Progenitor cell of endocrine pancreas (in vitro differentiated cells): ENCODE results near the gene RGL3. TPM values are rescaled to one million over a fixed set of nuclear protein-coding genes. Genes with fewer than 3 reads are reported as not detected.
"Not testable (repeated sequence)": the region's sequence is repeated elsewhere in the genome, so short reads cannot be mapped to it uniquely, and the experiment has no call there.

Source experiments
- DNase-seq: peaks from one replicate; pipeline ENCODE4 v3.0.0; 2021; ENCODE audit warnings: low spot score; ENCODE audit not compliant: unreplicated experiment
- H3K27ac Mint-ChIP-seq: 2 replicates; pipeline ENCODE4 v1.8.0; 2021; ENCODE audit warnings: mild to moderate bottlenecking, moderate library complexity, mixed read lengths
- H3K27me3 Mint-ChIP-seq: 2 replicates; pipeline ENCODE4 v1.8.0; 2021; ENCODE audit warnings: mixed read lengths
- H3K36me3 Mint-ChIP-seq: 2 replicates; pipeline ENCODE4 v1.8.0; 2022; ENCODE audit warnings: mixed read lengths; ENCODE audit not compliant: insufficient read depth
- H3K4me1 Mint-ChIP-seq: 2 replicates; pipeline ENCODE4 v1.8.0; 2021; ENCODE audit warnings: low read depth, mixed read lengths
- H3K4me3 Mint-ChIP-seq: 2 replicates; pipeline ENCODE4 v1.8.0; 2021; ENCODE audit warnings: low read depth, mild to moderate bottlenecking, moderate library complexity, mixed read lengths
- H3K9me3 Mint-ChIP-seq: 2 replicates; pipeline ENCODE4 v1.8.0; 2021; ENCODE audit warnings: low read depth, mixed read lengths
- total RNA-seq: library from RNA; stranded (reverse); gene quantifications from 2 replicates; pipeline ENCODE4 v1.2.1, GENCODE V29; 2021
- TF ChIP-seq, protein P1 (sequence below): fragments of 200-600 bp; sonication (generic); IDR thresholded peaks from one replicate; pipeline ENCODE4 v1.5.0; 2021; ENCODE audit warnings: antibody characterized with exemption, mild to moderate bottlenecking; ENCODE audit not compliant: unreplicated experiment

Gene RGL3
- total RNA-seq, 1 donor from 2014 or later, result 284 TPM

DNA sequence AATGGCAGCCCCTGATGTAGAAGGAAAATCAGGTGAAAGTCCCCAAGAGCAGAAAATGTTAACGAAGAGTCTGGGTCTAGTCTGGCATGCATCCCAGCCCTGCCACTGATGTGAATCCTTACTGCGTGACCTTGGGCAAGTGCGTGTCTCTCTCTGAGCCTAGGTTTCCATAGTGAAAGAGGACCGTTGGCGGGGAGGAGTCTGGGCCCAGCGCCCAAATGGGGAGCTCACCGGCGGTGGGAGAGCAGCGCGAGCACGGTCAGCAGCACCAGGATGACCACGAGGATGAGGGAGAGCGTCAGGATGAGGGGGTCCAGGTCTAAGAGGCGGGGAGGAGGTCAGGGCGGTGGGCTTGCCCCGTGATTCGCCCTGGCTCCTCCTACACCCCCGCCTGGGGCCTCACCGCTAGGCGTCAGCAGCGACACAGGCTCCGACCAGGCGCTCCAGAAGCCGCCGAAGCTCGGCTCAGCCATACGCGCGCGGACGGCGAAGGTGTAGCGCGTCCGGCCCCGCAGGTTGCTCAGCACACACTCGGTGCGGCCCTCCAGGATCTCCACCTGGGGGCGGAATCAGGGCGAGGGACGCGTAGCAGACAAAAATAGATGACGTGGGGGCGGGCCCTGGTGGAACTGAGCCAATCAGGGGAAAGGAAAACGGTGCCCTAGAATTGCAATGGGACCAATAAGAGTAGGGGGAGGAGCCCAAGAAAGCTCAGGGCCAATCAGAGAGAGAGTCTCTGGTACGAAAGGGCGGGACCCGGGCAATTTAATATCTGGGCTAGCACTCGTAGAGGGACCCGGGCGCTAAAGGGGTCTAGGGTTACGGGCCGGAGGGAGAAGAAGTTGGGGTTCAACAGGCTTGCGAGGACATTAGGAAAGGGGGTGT lies 38.2 kb downstream of the RGL3 start:
- Mint-ChIP-seq H3K9me3 (no peaks in the 10 kb centered on the region), H3K27me3 (peaks cover 11% of the 10 kb centered on the region), H3K27ac (peak overlapping the region; percentile 96), H3K4me1 (peaks cover 12% of the 10 kb centered on the region), H3K36me3 (peaks cover 3% of the 10 kb centered on the region), H3K4me3 (peak overlapping the region; percentile 77)
- peak; percentile 95 for DNase-seq
- TF ChIP-seq, protein P1, sequence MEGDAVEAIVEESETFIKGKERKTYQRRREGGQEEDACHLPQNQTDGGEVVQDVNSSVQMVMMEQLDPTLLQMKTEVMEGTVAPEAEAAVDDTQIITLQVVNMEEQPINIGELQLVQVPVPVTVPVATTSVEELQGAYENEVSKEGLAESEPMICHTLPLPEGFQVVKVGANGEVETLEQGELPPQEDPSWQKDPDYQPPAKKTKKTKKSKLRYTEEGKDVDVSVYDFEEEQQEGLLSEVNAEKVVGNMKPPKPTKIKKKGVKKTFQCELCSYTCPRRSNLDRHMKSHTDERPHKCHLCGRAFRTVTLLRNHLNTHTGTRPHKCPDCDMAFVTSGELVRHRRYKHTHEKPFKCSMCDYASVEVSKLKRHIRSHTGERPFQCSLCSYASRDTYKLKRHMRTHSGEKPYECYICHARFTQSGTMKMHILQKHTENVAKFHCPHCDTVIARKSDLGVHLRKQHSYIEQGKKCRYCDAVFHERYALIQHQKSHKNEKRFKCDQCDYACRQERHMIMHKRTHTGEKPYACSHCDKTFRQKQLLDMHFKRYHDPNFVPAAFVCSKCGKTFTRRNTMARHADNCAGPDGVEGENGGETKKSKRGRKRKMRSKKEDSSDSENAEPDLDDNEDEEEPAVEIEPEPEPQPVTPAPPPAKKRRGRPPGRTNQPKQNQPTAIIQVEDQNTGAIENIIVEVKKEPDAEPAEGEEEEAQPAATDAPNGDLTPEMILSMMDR, result peak; percentile 73

- no peak for DNase-seq
- peak overlapping the region; percentile 96 for H3K27ac Mint-ChIP-seq
- no peaks in the 10 kb centered on the region for H3K9me3 Mint-ChIP-seq
- peaks cover 3% of the 10 kb centered on the region for H3K36me3 Mint-ChIP-seq
- H3K4me1 Mint-ChIP-seq, result peaks cover 16% of the 10 kb centered on the region
- H3K4me3 Mint-ChIP-seq, result no peak overlapping the region
- H3K27me3 Mint-ChIP-seq, result peaks cover 11% of the 10 kb centered on the region
- TF ChIP-seq, protein P1, result no peak
These were observed 39.2 kb downstream of the RGL3 start for GRCh38 chr19:11379857-11380350.

GRCh38 chr19:11379269-11379845 lies 39.8 kb downstream of the RGL3 start:
- not testable (repeated sequence) for H3K4me3 Mint-ChIP-seq, H3K9me3 Mint-ChIP-seq, DNase-seq, H3K27ac Mint-ChIP-seq, H3K36me3 Mint-ChIP-seq
- peaks cover 12% of the 10 kb centered on the region for H3K4me1 Mint-ChIP-seq
- peaks cover 11% of the 10 kb centered on the region for H3K27me3 Mint-ChIP-seq

- no peaks in the 10 kb centered on the region for H3K9me3 Mint-ChIP-seq
- TF ChIP-seq, protein P1, result peak; percentile 67
- H3K27me3 Mint-ChIP-seq, result peaks cover 11% of the 10 kb centered on the region
- no peak overlapping the region for H3K4me3 Mint-ChIP-seq
- no peak overlapping the region for H3K27ac Mint-ChIP-seq
- H3K4me1 Mint-ChIP-seq, result peaks cover 12% of the 10 kb centered on the region
- H3K36me3 Mint-ChIP-seq, result peaks cover 3% of the 10 kb centered on the region
- peak; percentile 63 for DNase-seq
These were observed 40.6 kb downstream of the RGL3 start for GRCh38 chr19:11378319-11379189.

- H3K9me3 Mint-ChIP-seq, result no peaks in the 10 kb centered on the region
- DNase-seq, result no peak
- H3K36me3 Mint-ChIP-seq, result peaks cover 3% of the 10 kb centered on the region
- peak overlapping the region; percentile 42 for H3K27ac Mint-ChIP-seq
- H3K27me3 Mint-ChIP-seq, result peaks cover 8% of the 10 kb centered on the region
- peaks cover 15% of the 10 kb centered on the region for H3K4me1 Mint-ChIP-seq
- H3K4me3 Mint-ChIP-seq, result no peak overlapping the region
- TF ChIP-seq, protein P1, result no peak
These were observed 41.4 kb downstream of the RGL3 start for GRCh38 chr19:11377756-11378155.
